NCI-H2227 (cell line): Measurements from ENCODE around the gene NCKAP1.
"Not testable (repeated sequence)": the region's sequence is repeated elsewhere in the genome, so short reads cannot be mapped to it uniquely, and the experiment has no call there.

ENCODE experiments used
- DNase-seq: peaks from one replicate; lab custom pipeline; 2025; ENCODE audit not compliant: unreplicated experiment; lab: John Stamatoyannopoulos, UW

NCKAP1 gene

DNA sequence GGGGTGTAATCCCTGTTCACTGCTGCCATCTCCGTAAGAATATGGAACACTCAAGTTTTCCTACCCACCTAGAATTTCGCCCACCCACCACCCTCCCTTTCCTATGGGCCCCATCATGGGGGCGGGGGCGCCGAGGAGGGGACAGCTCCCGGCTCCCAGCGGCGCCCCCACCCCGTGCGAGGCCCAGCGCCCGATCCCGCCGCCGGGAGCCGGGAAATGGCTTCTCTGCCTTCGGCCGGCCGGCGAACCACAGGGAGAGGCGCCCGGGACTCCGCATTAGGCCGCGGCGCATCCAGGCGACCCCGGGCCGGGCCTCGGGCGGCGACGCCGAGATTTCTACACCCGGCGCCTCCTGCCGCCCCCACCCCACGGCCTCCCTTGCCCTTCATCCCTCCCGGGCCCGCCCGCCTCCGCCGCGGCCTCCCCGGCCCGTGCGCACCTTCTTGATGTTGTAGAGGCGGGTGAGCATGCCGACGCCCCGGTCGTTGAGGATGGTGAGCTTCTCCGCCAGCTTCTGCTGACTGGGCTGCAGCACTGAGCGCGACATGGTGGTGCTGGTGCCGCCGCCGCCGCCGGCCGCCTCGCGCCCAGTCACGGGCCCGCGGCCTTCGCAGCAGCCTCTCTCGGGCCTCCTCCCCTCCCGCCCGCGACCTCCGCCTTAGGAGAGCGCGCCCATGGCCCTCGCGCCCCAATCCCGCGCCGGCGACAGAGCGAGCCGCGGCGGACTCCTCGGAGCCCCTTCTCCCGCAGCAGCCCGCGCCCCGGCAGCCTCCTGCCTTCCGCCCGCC is 510 bp downstream of the NCKAP1 start:
- DNase-seq = peak; percentile 75

- DNase-seq = no peak
Measured at GRCh38 chr2:183037074-183037552, 1.1 kb downstream of the NCKAP1 start.

GRCh38 chr2:183035954-183036669 is 2.1 kb downstream of the NCKAP1 start:
- no peak for DNase-seq

DNA sequence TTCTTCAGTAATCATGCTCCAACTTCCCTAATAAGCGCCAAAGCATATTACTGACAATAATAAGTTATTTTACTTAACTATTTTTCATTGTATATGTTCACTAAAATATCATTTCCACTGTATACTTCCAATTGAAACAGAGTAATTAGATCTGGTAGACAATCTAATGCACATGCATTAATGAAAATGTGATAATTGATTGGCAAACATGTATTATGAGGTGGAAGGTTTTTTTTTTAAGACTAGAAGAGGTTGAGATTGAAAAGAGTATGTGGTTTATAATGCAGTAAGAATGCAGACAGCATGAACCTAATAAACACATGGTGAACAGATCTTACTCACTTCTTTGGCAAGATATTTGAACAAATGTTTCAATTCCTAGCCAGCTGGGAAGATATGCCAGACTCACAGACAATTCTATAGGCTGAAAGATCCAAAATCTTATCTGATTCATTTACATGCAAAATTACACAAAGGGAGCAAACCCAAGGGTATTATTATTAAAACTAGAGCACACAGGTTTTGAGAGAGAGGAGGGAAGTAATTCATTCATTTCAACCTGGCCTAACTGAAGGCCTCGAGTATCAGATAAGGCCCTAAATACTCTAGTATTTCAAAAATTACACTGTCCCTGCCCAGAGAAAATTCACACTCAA is 2.8 kb downstream of the NCKAP1 start:
- no peak for DNase-seq

GRCh38 chr2:183034806-183035205 is 3.5 kb downstream of the NCKAP1 start:
- DNase-seq = no peak

DNA sequence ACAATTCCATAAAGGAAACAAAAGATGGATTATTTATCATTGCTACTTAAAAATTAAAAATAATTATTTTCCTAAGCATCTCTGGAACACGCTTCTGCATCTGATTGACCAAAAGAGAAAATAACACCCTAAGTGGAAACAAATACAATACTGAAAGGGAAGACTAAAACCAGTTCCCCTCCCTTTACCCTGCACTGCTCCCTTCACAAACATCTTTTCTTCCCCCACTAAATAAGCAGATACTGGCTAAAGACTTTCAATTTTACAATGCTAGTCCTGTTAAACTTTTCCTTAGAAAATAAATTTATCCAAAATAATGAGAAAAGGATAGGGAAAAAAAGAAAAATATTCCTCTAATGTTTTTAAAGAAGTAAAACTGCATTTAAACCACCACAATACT is 4.3 kb downstream of the NCKAP1 start:
- DNase-seq = no peak

DNA sequence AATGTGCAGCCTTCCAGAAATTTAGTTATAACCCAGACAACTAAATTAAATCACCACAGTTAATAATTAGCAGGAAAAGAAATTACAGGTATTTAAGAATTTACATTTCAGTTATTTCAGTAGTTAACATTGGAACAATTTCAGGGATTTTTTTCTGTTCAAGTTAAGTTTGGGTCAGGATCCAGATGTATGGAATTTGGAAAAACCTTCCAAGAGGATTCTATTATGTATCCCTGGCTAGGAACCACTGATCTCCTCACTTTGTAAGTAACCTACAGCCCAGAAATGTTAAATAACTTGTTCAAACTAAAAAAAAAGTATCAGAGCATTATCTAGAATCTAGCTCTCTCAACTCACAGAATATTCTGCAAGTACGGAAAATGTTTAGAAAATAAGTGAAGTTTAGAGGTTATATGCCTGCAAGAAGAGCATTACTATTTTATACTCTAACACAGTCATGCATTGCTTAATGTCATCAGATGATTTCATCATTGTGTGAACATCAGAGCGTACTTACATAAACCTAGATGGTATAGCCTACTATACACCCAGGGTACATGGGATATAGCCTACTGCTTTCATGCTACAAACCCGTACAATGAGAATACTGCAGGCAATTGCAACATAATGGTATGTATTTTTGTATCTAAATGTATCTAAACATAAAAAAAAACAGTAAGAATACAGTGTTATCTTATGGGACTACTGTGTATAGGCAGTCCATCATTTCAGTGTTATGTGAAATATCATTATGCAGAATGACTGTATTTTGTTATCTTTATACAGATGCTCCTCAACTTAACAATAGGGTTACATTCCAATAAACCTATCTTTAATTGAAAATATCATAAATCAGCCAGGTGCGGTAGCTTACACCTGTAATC is 6.1 kb downstream of the NCKAP1 start:
- no peak for DNase-seq

DNA sequence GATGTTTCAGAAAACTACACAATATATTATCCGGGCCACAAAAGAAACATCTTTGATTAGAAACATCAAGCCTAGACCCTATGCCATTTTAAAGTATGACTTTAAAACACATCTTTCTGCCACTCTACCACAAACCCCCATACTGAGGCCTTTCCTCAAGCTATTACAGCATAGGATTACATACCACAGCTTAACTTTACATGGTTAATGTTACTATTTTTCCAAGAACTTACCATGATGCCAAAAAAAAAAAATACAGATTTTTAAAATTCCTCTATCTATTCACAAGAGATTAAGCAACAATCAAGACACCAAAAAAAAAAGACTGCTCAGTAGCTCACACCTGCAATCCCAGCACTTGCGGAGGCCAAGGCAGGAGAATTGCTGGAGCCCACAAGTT is 9.0 kb downstream of the NCKAP1 start:
- DNase-seq = no peak

GRCh38 chr2:183028108-183028507 is 10.1 kb downstream of the NCKAP1 start:
- DNase-seq = no peak

DNA sequence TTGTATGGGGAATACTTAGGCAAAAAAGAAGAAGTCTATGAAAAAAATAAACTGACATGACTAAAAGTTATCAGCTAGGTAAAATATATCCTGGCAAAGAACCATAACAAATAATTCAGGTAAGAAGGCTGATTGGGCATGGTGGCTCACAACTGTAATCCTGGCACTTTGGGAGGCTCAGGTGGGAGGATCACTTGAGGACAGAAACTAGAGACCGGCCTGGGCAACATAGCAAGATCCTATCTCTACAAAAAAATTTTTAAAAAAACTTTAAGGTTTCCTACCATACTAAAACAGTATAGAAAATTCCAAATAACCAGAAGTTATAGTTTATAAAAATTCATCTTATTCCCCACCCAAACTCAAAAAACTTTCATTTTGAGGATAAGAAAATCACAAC is 10.8 kb downstream of the NCKAP1 start:
- DNase-seq = no peak

DNA sequence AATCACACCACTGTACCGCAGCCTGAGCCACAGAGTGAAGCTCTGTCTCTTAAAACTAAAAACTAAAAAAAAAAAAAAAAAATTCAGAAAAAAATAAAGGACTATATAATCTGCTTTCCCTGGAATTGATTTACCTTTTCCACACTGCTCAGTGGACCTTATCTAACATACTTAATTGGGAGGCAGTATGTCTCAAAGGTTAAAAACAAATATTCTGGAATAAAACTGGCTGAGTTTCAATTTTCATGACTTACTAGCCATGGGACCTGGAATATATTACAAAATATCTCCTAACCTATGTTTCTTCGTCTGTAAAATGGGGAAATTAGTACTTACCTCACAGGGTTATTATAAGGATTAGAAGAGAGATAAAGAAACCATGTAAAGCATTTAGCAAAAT is 11.8 kb downstream of the NCKAP1 start:
- DNase-seq = no peak

DNA sequence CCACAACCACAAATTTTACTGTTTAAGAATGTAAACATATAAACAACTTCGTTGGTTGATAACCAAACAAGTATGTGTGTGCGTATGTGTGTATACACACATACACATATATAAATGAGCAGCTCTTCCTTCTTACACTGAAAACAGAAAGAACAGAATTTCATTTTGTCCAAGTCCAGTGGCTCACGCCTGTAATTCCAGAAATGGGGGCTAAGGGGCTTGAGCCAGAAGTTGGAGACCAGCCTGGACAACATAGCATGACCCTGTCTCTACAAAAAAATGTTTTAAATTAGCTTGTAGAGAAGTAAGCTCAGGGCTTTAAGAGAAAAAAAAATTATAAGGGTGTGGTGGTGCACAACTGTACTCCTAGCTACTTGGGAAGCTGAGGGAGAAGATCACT is 12.3 kb downstream of the NCKAP1 start:
- no peak for DNase-seq

- no peak for DNase-seq
Measured at GRCh38 chr2:183024339-183025095, 13.7 kb downstream of the NCKAP1 start.

- DNase-seq = no peak
Measured at GRCh38 chr2:183022711-183023110, 15.5 kb downstream of the NCKAP1 start.

- DNase-seq = no peak
Measured at GRCh38 chr2:183021613-183022012, 16.6 kb downstream of the NCKAP1 start.

DNA sequence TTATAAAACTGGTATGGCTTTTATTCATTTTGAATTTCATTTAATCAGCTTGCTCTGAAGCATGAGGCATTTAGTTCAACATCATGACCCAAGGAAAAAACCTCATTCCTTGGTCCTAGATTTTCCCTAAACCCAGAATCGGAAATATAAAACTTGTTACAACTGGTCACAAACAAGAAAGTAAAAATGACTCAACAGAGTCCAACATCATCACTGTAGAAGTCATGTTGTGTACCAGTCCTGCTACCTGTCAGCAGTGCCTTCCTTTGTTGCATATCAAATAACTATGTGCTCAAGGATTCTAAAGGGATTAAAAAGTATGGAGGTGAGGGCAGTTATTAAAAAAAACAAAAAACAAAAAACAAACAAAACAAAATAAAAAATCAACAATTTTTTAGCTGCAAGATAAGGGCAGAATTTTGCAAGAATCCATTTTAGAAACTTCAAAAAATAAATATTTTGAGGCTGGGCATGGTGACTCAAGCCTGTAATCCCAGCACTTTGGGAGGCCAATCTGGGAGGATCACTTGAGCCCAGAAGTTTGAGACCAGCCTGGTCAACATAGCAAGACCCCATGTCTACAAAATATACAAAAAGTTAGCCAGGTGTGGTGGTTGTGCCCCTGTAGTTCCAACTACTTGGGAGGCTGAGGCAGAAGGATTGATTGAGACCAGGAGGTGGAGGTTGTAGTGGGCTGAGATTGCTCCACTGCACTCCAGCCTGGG is 18.4 kb downstream of the NCKAP1 start:
- DNase-seq = no peak

- DNase-seq = not testable (repeated sequence)
Measured at GRCh38 chr2:183017845-183018244, 20.4 kb downstream of the NCKAP1 start.

DNA sequence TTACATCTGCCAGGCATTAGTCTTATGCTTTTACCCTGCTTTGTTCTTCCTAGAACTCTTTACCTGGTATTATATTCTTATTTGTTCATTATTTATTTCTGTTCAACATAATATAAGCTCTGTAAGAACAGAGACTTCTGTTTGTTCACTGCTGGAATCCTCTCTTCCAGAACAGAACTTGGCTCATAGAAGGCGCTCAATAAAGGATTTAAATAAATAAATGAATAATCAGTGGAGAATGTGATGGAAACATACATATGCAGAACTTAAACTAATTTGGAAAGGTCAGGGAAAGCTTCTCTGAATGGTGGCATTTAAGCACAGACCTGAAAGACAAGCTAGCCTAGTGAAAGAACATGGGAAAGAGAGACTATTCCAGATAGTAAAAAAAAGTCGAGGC is 24.3 kb downstream of the NCKAP1 start:
- no peak for DNase-seq

GRCh38 chr2:183011743-183012142 is 26.5 kb downstream of the NCKAP1 start:
- no peak for DNase-seq

DNA sequence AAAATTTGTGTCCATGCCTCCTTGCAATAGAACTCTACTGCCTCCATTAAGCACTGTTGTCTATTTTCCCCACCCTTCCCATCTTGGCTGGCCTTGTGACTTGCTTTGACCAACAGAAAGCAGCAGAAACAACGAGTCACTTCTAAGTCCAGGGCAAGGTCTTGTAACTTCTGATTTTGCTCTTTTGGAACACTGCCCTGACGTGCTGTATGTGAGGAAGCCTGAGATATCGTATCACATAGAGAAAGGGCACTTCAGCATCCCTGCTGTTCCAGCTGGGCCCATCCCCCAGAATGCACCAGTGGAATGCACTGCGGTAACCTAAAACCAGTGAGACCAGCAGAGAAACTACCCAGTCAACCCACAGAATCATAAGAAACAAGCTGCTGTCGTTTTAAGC is 28.1 kb downstream of the NCKAP1 start:
- no peak for DNase-seq
